Omental fat pad (tissue), 4 donors: Measurements from ENCODE around the gene EMD. TPM values are rescaled to one million over a fixed set of nuclear protein-coding genes. Genes with fewer than 3 reads are reported as not detected.
"Not testable (repeated sequence)": the region's sequence is repeated elsewhere in the genome, so short reads cannot be mapped to it uniquely, and the experiment has no call there.

Experiments
- ATAC-seq: fragments of 150-250 bp; one replicate; pipeline ENCODE4 v1.9.1; 2016; ENCODE audit warnings: mild to moderate bottlenecking, moderate library complexity; ENCODE audit not compliant: low FRiP score
- DNase-seq: peaks from one replicate; pipeline ENCODE4 v3.0.0-alpha.2; 2019; ENCODE audit warnings: low spot score
- total RNA-seq, 4 donors: library from RNA; depleted of rRNA; stranded (reverse); fragments of >200 nt; gene quantifications; one replicate each; pipeline ENCODE4 v1.1.0, GENCODE V29; 2016
- TF ChIP-seq, protein P1 (sequence below), 3 donors: fragments of 450-650 bp; IDR thresholded peaks; one replicate each; pipeline ENCODE4 v1.5.1; 2016 to 2017; ENCODE audit warnings: antibody characterized with exemption in 3 of 3, mild to moderate bottlenecking in 3 of 3, moderate library complexity in 2 of 3

EMD gene
- total RNA-seq, 4 donors from 2014 or later = 25.7 to 61.8 (median 53.2) TPM

DNA sequence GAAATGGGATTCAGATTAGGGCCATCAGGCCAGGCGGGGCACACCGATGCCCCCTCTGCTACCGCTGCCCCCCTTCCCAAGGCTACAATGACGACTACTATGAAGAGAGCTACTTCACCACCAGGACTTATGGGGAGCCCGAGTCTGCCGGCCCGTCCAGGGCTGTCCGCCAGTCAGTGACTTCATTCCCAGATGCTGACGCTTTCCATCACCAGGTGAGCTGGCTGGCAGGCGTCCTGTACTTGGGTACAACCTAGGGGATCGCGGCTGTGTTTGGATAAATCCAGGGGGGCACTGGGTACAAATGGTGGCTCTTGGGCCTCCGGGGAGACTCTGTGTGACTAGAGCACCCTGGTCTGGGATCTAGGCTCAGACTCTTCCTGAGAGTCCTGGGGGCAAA lies 1.1 kb downstream of the EMD start:
- DNase-seq = no peak
- TF ChIP-seq, protein P1, sequence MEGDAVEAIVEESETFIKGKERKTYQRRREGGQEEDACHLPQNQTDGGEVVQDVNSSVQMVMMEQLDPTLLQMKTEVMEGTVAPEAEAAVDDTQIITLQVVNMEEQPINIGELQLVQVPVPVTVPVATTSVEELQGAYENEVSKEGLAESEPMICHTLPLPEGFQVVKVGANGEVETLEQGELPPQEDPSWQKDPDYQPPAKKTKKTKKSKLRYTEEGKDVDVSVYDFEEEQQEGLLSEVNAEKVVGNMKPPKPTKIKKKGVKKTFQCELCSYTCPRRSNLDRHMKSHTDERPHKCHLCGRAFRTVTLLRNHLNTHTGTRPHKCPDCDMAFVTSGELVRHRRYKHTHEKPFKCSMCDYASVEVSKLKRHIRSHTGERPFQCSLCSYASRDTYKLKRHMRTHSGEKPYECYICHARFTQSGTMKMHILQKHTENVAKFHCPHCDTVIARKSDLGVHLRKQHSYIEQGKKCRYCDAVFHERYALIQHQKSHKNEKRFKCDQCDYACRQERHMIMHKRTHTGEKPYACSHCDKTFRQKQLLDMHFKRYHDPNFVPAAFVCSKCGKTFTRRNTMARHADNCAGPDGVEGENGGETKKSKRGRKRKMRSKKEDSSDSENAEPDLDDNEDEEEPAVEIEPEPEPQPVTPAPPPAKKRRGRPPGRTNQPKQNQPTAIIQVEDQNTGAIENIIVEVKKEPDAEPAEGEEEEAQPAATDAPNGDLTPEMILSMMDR (IDR thresholded peaks at IDR 0.05) = no peak
- no peak for ATAC-seq

DNA sequence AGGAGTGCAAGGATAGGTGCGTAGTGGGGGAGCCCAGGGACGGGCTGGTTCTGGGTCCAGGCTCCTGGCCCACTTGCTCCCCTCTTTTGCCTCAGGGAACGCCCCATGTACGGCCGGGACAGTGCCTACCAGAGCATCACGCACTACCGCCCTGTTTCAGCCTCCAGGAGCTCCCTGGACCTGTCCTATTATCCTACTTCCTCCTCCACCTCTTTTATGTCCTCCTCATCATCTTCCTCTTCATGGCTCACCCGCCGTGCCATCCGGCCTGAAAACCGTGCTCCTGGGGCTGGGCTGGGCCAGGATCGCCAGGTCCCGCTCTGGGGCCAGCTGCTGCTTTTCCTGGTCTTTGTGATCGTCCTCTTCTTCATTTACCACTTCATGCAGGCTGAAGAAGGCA lies 1.7 kb downstream of the EMD start:
- DNase-seq (no peak), ATAC-seq (no peak)
- TF ChIP-seq, protein P1 (IDR thresholded peaks at IDR 0.05) = no peak

DNA sequence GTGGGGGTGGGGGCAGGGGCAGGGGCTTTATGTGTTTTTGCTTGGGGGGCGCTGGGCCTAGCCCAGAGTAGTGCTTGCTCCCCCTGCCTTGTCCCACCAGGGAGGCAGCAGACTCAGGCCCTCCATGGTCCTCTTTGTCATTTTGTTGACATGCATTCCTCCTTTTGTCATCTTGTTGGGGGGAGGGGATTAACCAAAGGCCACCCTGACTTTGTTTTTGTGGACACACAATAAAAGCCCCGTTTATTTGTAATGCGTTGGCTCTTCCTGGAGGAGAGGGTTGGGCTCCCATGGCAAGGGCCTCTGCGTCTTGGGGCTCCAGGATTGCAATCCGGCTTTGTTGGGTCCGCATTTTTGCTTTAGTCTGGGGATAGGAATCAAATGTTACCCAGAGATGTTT lies 2.2 kb downstream of the EMD start:
- ATAC-seq (no peak), DNase-seq (no peak)
- TF ChIP-seq, protein P1 (IDR thresholded peaks at IDR 0.05) = no peak

DNA sequence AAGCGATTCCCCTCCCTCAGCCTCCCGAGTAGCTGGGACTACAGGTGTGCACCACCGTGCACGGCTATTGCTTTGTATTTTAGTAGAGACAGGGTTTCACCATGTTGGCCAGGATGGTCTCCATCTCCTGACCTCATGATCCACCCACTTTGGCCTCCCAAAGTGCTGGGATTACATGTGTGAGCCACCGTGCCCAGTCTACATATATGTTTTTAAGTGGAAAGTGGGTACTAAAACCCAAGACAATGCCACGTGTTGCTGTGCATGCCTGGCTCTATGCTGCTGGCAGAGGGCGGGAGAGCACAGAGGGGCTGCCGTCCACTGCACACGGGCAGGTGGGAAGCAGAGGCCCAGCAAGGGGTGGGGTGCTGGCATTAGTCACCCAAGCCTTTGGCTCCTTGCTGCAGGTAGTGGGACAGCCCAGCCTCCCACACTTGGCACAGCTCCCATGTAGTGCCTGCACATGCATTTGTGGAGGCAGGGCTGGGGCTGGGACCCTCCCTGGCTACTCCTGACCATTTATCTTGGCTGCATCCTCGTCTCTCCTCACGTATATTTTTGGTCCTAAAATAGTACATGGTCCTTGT lies 3.5 kb downstream of the EMD start:
- DNase-seq (no peak), ATAC-seq (no peak)
- TF ChIP-seq, protein P1 (IDR thresholded peaks at IDR 0.05) = no peak

DNA sequence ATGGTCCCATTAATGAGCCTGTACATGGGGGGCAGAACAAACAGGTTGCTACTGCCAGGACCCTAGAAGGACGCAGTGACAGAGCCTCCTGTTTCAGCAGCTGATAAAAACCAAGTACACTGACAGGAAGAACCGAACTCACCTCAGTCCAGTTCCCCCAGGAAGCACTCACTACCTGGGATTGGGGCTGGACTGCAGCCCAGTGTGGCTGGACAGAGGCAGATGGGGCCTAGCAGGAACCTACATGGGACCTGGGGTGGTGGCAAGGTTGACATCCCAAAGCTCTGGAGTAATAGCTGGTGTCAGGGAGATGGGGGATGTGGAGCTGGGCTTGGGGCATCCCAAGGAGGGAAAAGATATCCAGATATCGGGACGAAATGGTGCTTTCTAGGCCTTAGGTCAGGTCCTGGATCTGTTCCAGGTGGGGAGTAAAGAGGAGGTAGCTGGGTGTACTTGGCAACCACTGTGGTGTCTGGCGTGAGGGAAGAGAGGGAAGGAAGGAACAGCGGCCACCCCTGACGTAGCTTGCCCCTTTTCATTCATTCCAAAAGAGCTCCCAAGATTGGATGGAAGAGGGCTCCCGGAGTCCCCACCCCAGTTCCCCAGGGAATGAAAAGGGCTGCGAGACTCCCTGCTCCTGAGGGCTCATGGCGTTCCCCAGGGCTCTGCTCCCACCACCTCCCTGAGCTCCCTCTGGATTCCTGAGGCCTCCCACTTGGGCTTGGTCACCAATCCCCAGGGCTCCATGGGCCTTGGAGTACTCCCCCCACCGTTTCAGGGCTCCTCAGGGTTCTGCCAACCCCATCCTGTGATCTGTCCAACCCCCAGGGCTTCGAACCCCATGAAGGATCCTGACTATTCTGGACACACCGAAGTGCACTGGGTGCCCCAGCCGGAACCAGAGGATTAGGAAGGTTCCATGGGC lies 4.5 kb downstream of the EMD start:
- no peak for ATAC-seq
- TF ChIP-seq, protein P1 (IDR thresholded peaks at IDR 0.05) = no peak
- DNase-seq = no peak

DNA sequence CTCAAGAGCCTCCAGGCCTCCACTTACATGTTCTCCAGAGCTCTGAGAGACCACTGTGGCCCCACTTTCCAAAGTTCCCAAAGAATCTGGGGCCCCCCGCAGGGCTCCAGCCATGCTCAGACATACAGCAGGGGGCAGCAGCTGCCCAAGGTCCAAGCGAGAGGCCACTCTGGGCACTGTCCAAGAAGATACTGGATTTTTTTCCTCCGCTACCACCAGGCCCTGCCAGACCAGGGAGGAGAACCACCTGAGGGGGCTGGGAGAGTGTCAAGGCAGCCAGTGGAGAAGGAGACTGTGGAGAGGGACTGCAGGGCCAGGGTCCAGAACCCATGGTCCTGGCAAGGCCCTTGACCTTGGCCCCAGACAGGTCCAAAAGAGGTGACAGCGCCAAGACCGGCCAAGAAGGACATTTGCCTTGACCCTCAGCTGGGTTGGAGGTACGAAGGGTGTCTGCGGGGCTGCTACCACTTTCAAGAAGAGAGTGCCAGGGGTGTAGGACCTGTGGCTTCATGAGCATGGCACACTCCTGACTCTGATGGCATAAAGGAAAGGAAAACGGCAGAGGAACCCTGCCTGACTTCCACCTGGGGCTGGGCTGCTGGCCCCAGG lies 5.3 kb downstream of the EMD start:
- no peak for DNase-seq
- TF ChIP-seq, protein P1 (IDR thresholded peaks at IDR 0.05) = no peak
- no peak for ATAC-seq

DNA sequence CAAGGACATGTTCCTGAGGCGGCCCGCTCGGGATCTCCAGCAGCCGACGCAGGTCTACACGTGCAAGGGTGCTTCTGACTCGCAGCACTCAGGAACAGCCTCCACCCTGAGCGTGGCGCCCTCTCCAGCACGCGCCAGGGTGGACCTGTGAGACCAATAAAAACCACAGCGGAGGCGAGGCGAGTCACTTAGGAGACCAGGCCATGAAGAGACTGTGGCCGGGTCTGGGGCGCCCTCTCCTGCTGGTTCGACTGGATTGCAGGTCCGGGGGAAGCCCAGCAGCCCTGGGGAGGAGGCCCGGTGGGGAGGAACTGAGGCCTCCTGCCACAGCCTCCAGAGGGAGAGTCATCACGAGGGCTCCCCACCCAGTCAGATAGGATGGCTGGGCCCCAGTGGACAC lies 9.0 kb downstream of the EMD start:
- not testable (repeated sequence) for DNase-seq, ATAC-seq

DNA sequence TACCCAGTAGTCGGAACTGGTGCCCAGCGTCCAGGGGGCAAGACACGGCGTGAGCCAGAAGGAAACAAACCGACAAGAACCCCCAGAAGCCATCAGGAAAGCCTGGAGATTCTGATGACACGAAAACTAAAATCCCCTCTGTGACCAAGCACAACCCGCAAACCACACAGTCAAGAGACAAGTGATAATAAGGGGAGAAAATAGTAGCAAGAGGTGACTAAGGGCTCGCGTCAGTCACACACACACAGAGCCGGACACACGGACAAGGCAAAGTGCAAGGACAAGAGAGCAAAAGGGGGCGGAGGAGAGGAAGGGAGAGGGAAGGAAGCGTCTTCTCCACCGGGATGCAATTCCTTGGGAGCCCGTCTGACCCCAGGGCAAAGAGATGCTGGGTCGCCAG lies 9.6 kb downstream of the EMD start:
- not testable (repeated sequence) for DNase-seq, ATAC-seq

DNA sequence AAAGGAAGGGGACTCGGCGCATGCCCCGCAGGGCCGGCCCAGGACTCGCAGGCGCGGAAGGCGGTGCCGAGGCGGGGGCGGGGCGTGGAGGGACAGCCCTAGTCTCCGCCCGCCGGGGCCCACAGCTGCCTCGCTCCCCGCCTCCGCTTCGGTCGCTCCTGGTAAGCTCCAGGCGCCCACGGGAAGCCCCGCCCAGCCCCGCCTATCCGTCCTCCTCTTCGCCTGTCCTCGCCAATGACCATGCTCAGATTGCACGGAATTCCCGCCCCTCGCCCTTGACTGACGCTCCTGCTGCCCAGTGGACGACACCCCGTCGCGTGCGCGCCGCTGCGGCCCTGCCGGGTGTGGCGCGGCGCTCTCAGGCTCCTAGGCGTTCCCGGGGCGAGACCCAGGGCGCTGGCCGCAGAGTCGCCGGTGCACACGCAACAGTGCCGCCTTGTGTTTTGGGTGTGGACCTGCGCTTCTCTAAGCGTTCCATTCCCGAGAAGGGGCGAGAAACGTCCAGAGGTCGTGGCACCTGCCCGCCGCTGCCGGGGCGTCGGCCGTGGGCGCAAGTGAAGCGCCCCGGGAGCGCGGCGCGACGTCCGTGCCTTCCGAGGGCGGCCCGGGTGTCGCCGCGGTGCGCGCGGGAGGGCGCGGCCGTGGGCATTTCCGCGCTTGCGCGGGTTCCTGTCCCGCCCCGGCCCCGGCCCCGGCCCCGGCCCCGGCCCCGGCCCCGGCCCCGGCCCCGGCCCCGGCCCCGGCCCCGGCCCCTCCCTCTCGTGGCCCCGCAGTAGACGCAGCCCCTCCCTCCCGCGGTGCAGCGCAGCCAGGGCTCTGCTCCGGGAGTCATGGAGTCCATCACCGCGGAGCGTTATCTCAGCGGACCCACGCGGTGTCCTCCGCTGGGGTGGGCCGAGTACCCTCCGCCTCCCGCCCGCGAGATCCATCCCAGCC lies 11.0 kb downstream of the EMD start:
- ATAC-seq = peak; percentile 83
- not testable (repeated sequence) for DNase-seq

DNA sequence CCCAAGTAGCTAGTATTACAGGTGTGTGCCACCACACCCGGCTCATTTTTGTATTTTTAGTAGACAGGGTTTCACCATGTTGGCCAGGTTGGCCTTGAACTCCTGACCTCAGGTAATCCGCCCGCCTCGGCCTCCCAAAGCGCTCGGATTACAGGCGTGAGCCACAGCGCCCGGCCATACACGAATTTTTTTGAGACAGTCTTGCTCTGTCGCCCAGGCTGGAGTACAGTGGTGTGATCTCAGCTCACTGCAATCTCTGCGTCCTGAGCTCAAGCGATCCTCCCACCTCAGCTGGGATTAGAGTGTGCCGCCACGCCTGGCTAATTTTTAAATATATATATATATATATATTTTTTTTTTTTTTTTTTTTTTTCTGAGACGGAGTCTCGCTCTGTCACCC lies 17.3 kb downstream of the EMD start:
- ATAC-seq, DNase-seq: not testable (repeated sequence)
